Esophagus squamous epithelium (tissue), 4 donors: ENCODE measurements around the gene ZNF784.

Experiments used
- CTCF ChIP-seq, 6 experiments: fragments of 450-650 bp in 4 of 6; fragments of 200-600 bp in 2 of 6; sonication (generic) in 2 of 6; IDR thresholded peaks; one replicate each; pipeline ENCODE4 v1.5.1; 2016 to 2019; ENCODE audit warnings: antibody characterized with exemption in 6 of 6, mild to moderate bottlenecking in 4 of 6, moderate library complexity in 4 of 6
- POLR2A ChIP-seq, 4 donors: fragments of 450-650 bp; IDR thresholded peaks; one replicate each; pipeline ENCODE4 v1.6.1; 2017; ENCODE audit warnings: antibody characterized with exemption in 4 of 4, mild to moderate bottlenecking in 4 of 4, moderate library complexity in 3 of 4

- no peak for TF ChIP-seq CTCF (IDR thresholded peaks at IDR 0.05)
- TF ChIP-seq POLR2A (IDR thresholded peaks at IDR 0.05): no peak
Measured at GRCh38 chr19:55621673-55622231, 2.6 kb downstream of the ZNF784 start.
